HepG2 (cell line): ENCODE data around the gene CCDC102B. TPM values are rescaled to one million over a fixed set of nuclear protein-coding genes. Genes with fewer than 3 reads are reported as not detected.

Experiments used
- ATAC-seq: fragments of 200-7000 bp; cut with Tn5 transposase; 3 replicates; pipeline ENCODE4 v1.9.1; 2020; ENCODE audit warnings: mild to moderate bottlenecking, moderate library complexity
- BruUV-seq: library from RNA; stranded (reverse); fragments of 400-500 nt; replicated peaks from 2 replicates; lab custom pipeline; 2021; lab: Mats Ljungman, UMichigan
- CTCF ChIA-PET: fragments of 300-600 bp; formaldehyde crosslinking; extraction: SDS; loops from one replicate; lab custom pipeline; 2021; ENCODE audit warnings: low total read pairs, inconsistent platforms, low intra/inter-chr PET ratio; lab: Yijun Ruan, JAX
- POLR2A ChIA-PET: fragments of 350-600 bp; sonication (Branson Sonifier 250); formaldehyde crosslinking; loops from one replicate; lab custom pipeline; 2020; ENCODE audit warnings: antibody characterized with exemption, inconsistent platforms; lab: Yijun Ruan, JAX
- DNase-seq: peaks from one replicate; pipeline ENCODE4 v3.0.0-alpha.2; 2015; ENCODE audit warnings: low spot score
- FAIRE-seq: peaks from 3 replicates; lab custom pipeline; 2011; peaks lifted over from hg19 to GRCh38; lab: Jason Lieb, UNC
- H2AFZ ChIP-seq: one replicate; pipeline ENCODE4 v1.6.1; 2011; ENCODE audit warnings: low read length, inconsistent platforms
- H3K27ac ChIP-seq: fragments of 300-600 bp; 3 replicates; pipeline ENCODE4 v1.8.0; 2011; ENCODE audit warnings: mixed run types, mild to moderate bottlenecking, mixed read lengths, low read length, inconsistent platforms; ENCODE audit not compliant: insufficient read depth; ENCODE audit errors: extremely low read length
- H3K27me3 ChIP-seq, 2 experiments: fragments of 200-600 bp in 1 of 2; 2 replicates in 1 of 2; 3 replicates in 1 of 2; pipeline versions ENCODE4 v1.6.0 to v1.8.0; 2011; ENCODE audit warnings: low read length in 2 of 2, mild to moderate bottlenecking in 2 of 2, moderate library complexity in 2 of 2, inconsistent platforms in 1 of 2; ENCODE audit not compliant: insufficient read depth in 2 of 2, control insufficient read depth in 1 of 2
- H3K36me3 ChIP-seq, 2 experiments: fragments of 200-600 bp in 1 of 2; replicated peaks in 1 of 2; 2 replicates in 1 of 2; 3 replicates in 1 of 2; pipeline versions ENCODE4 v1.5.1 to v1.8.0; 2011; ENCODE audit warnings: low read length in 2 of 2, inconsistent platforms in 1 of 2; ENCODE audit not compliant: insufficient read depth in 2 of 2, control insufficient read depth in 1 of 2
- H3K4me1 ChIP-seq: 2 replicates; pipeline ENCODE4 v1.5.1; 2012; ENCODE audit warnings: low read length, inconsistent platforms; ENCODE audit not compliant: insufficient read depth
- H3K4me2 ChIP-seq: 2 replicates; pipeline ENCODE4 v1.6.0; 2011; ENCODE audit warnings: low read depth, low read length, inconsistent platforms
- H3K4me3 ChIP-seq, 3 experiments: fragments of 200-600 bp in 1 of 3; sonication (generic), shearing (Covaris generic) in 1 of 3; replicated peaks in 1 of 3; 2 replicates each; pipeline ENCODE4 v1.5.1; 2011 to 2016; ENCODE audit warnings: low read length in 3 of 3, inconsistent platforms in 2 of 3, low read depth in 2 of 3, mild to moderate bottlenecking in 2 of 3, control low read depth in 1 of 3, mixed read lengths in 1 of 3; ENCODE audit not compliant: insufficient read depth in 1 of 3
- H3K79me2 ChIP-seq: one replicate; pipeline ENCODE4 v1.6.1; 2011; ENCODE audit warnings: low read length, inconsistent platforms; ENCODE audit not compliant: insufficient read depth
- H3K9ac ChIP-seq: 2 replicates; pipeline ENCODE4 v1.6.0; 2011; ENCODE audit warnings: mild to moderate bottlenecking, low read depth, low read length, inconsistent platforms; ENCODE audit not compliant: insufficient read depth
- H3K9me3 ChIP-seq: 2 replicates; pipeline ENCODE4 v1.5.1; 2012; ENCODE audit warnings: mild to moderate bottlenecking, low read length
- H4K20me1 ChIP-seq: 2 replicates; pipeline ENCODE4 v1.6.0; 2011; ENCODE audit warnings: inconsistent platforms, mild to moderate bottlenecking, low read length, moderate library complexity; ENCODE audit not compliant: insufficient read depth
- AGO1 ChIP-seq: fragments of 200-400 bp; formaldehyde crosslinking; IDR thresholded peaks from 2 replicates; pipeline ENCODE4 v1.6.1; 2017; ENCODE audit warnings: mild to moderate bottlenecking, low read depth, low read length, moderate library complexity; ENCODE audit not compliant: poor library complexity, severe bottlenecking
- ARID2 ChIP-seq: sonication (generic); formaldehyde crosslinking; IDR thresholded peaks from 2 replicates; pipeline ENCODE4 v1.8.1; 2022; ENCODE audit warnings: mild to moderate bottlenecking, missing genetic modification reagents, borderline replicate concordance
- CBX1 ChIP-seq: IDR thresholded peaks from one replicate; pipeline ENCODE4 v1.6.1; 2016; ENCODE audit warnings: antibody characterized with exemption, low read depth
- CC2D1A ChIP-seq: sonication (generic); formaldehyde crosslinking; IDR thresholded peaks from 2 replicates; pipeline ENCODE4 v1.8.1; 2023; ENCODE audit warnings: mild to moderate bottlenecking, missing genetic modification reagents
- ELF4 ChIP-seq: sonication (generic); formaldehyde crosslinking; IDR thresholded peaks from 2 replicates; pipeline ENCODE4 v1.5.0; 2020; ENCODE audit warnings: missing genetic modification reagents, mild to moderate bottlenecking, moderate library complexity, borderline replicate concordance
- JARID2 ChIP-seq: sonication (generic); formaldehyde crosslinking; IDR thresholded peaks from 2 replicates; pipeline ENCODE4 v1.8.1; 2023; ENCODE audit warnings: missing genetic modification reagents, inconsistent platforms; ENCODE audit not compliant: insufficient replicate concordance
- MATR3 ChIP-seq: sonication (generic); formaldehyde crosslinking; IDR thresholded peaks from 2 replicates; pipeline ENCODE4 v1.4.0; 2020; ENCODE audit warnings: missing genetic modification reagents
- MLLT10 ChIP-seq: sonication (generic); formaldehyde crosslinking; IDR thresholded peaks from 2 replicates; pipeline ENCODE4 v1.4.0; 2020; ENCODE audit warnings: missing genetic modification reagents
- MZF1 ChIP-seq: sonication (generic); formaldehyde crosslinking; IDR thresholded peaks from 2 replicates; pipeline ENCODE4 v1.8.1; 2023; ENCODE audit warnings: mild to moderate bottlenecking, missing genetic modification reagents, borderline replicate concordance
- NPAS2 ChIP-seq: sonication (generic); formaldehyde crosslinking; IDR thresholded peaks from 2 replicates; pipeline ENCODE4 v1.8.0; 2022; ENCODE audit warnings: mild to moderate bottlenecking, missing genetic modification reagents, borderline replicate concordance
- PLRG1 ChIP-seq: fragments of 450-650 bp; conservative IDR thresholded peaks from 2 replicates; pipeline ENCODE4 v1.6.1; 2016
- RBAK ChIP-seq: sonication (generic); formaldehyde crosslinking; IDR thresholded peaks from 2 replicates; pipeline ENCODE4 v1.5.1; 2020; ENCODE audit warnings: mild to moderate bottlenecking, missing genetic modification reagents
- TBX2 ChIP-seq: sonication (generic); formaldehyde crosslinking; IDR thresholded peaks from 2 replicates; pipeline ENCODE4 v1.5.0; 2020; ENCODE audit warnings: missing genetic modification reagents, mild to moderate bottlenecking, borderline replicate concordance
- ZNF224 ChIP-seq: sonication (generic); formaldehyde crosslinking; IDR thresholded peaks from 2 replicates; pipeline ENCODE4 v1.5.0; 2020; ENCODE audit warnings: mild to moderate bottlenecking, missing genetic modification reagents
- ZNF451 ChIP-seq: sonication (generic); formaldehyde crosslinking; IDR thresholded peaks from 2 replicates; pipeline ENCODE4 v1.5.0; 2020; ENCODE audit warnings: mild to moderate bottlenecking, missing genetic modification reagents
- ZNF777 ChIP-seq: sonication (generic); formaldehyde crosslinking; IDR thresholded peaks from 2 replicates; pipeline ENCODE4 v1.4.0; 2020; ENCODE audit warnings: missing genetic modification reagents
- ZSCAN12 ChIP-seq: sonication (generic); formaldehyde crosslinking; IDR thresholded peaks from 2 replicates; pipeline ENCODE4 v1.9.0; 2021; ENCODE audit warnings: mild to moderate bottlenecking, missing genetic modification reagents
- WGBS: methylation state at CpG from one replicate; pipeline ENCODE4 v1.1.6; 2017; ENCODE audit warnings: low lambda C conversion rate; 5-methylcytosine and 5-hydroxymethylcytosine counted together
- in situ Hi-C: cut with HindIII; loops from 2 replicates; pipeline ENCODE4 v1.10.0; 2017; ENCODE audit warnings: low pct_unique_long_range_greater_than_20kb; ENCODE audit not compliant: extremely low pct_ligation_motif_present
- intact Hi-C: fragments of 100-400 bp; cut with micrococcal nuclease; formaldehyde crosslinking; loops from one replicate; pipeline ENCODE4 v1.10.0; 2022; ENCODE audit not compliant: unreplicated experiment
- polyA plus RNA-seq, 8 experiments: library from polyadenylated mRNA; depleted of rRNA in 3 of 8; stranded (reverse) in 7 of 8; unstranded in 1 of 8; fragments of >200 nt; fragmentation: Illumina TruSeq in 4 of 8; extraction: Trizol in 4 of 8; gene quantifications; 2 replicates each; pipeline versions ENCODE4 v1.2.1 to v1.2.3, GENCODE V29; 2011 to 2016; ENCODE audit warnings: low read depth in 4 of 8, missing spikeins in 1 of 8, mixed read lengths in 1 of 8; ENCODE audit not compliant: insufficient read depth in 1 of 8
- total RNA-seq, 5 experiments: library from RNA; depleted of rRNA; stranded (reverse); fragments of >200 nt; fragmentation: Illumina TruSeq; extraction: Trizol; gene quantifications; 2 replicates each; pipeline ENCODE4 v1.2.3, GENCODE V29; 2016; ENCODE audit warnings: low read depth in 1 of 5
- TF ChIP-seq, protein P1 (sequence below), 2 experiments: sonication (generic) in 1 of 2; formaldehyde crosslinking in 1 of 2; IDR thresholded peaks; 2 replicates each; pipeline versions ENCODE4 v1.4.0 to v1.6.1; 2016 to 2020; ENCODE audit warnings: borderline replicate concordance in 1 of 2, low read depth in 1 of 2, mild to moderate bottlenecking in 1 of 2, missing genetic modification reagents in 1 of 2
- TF ChIP-seq, protein P2 (sequence below): sonication (generic); formaldehyde crosslinking; IDR thresholded peaks from 2 replicates; pipeline ENCODE4 v1.4.0; 2020; ENCODE audit warnings: missing genetic modification reagents
- TF ChIP-seq, protein P3 (sequence below): sonication (generic); formaldehyde crosslinking; IDR thresholded peaks from 2 replicates; pipeline ENCODE4 v1.8.0; 2022; ENCODE audit warnings: mild to moderate bottlenecking, missing genetic modification reagents

CCDC102B gene
- total and polyA plus RNA-seq, 2 of the 13 experiments (the other 11 are each of a cell fraction or from before 2014, with no cell fraction given), result 2.3 to 3.7 TPM

- TF ChIP-seq, protein P1, sequence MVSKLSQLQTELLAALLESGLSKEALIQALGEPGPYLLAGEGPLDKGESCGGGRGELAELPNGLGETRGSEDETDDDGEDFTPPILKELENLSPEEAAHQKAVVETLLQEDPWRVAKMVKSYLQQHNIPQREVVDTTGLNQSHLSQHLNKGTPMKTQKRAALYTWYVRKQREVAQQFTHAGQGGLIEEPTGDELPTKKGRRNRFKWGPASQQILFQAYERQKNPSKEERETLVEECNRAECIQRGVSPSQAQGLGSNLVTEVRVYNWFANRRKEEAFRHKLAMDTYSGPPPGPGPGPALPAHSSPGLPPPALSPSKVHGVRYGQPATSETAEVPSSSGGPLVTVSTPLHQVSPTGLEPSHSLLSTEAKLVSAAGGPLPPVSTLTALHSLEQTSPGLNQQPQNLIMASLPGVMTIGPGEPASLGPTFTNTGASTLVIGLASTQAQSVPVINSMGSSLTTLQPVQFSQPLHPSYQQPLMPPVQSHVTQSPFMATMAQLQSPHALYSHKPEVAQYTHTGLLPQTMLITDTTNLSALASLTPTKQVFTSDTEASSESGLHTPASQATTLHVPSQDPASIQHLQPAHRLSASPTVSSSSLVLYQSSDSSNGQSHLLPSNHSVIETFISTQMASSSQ (IDR thresholded peaks at IDR 0.05; ENCODE audit: low read depth), result no peak
- TF ChIP-seq, protein P1 (CRISPR knock-in tag; IDR thresholded peaks at IDR 0.05; ENCODE audit: borderline replicate concordance), result no peak
- TF ChIP-seq PLRG1, result no peak
- no peak for TF ChIP-seq CC2D1A (CRISPR knock-in tag)
- no peak for TF ChIP-seq ELF4 (CRISPR knock-in tag)
- TF ChIP-seq NPAS2 (CRISPR knock-in tag), result no peak
- TF ChIP-seq, protein P2, sequence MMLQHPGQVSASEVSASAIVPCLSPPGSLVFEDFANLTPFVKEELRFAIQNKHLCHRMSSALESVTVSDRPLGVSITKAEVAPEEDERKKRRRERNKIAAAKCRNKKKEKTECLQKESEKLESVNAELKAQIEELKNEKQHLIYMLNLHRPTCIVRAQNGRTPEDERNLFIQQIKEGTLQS, result no peak
Measured at GRCh38 chr18:69032009-69032408, 234.1 kb downstream of the CCDC102B start (continued).

DNA sequence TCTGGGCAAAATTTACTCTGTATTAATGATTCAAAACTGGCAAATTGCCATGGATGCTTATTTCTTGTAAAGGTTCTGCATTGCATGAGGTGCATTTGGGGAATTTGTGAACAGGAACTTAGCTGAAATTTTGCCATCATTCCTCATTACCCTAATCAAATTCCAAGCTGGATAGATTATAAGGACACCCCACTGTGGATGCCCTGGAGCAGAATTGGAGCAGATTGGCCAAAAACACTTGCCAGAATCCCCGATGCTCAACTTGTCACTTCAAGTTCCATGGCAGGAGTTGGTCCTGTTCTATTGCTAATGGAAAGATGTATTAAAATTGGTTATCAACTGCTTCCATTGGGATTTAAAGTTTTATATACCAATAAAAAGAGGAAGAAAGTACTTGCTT lies 237.9 kb downstream of the CCDC102B start:
- ATAC-seq, result no peak
- POLR2A ChIA-PET, result no interaction called here
- BruUV-seq, result no TSS peak
- TF ChIP-seq ZNF451 (no peak), ZNF777 (CRISPR knock-in tag) (no peak), MZF1 (CRISPR knock-in tag) (no peak), ZNF224 (CRISPR knock-in tag) (no peak), TBX2 (CRISPR knock-in tag) (no peak), MLLT10 (no peak), ZSCAN12 (CRISPR knock-in tag) (no peak), AGO1 (no peak), RBAK (CRISPR knock-in tag) (no peak), ARID2 (CRISPR knock-in tag) (no peak), NPAS2 (CRISPR knock-in tag) (no peak), JARID2 (CRISPR knock-in tag) (no peak), CBX1 (no peak), MATR3 (CRISPR knock-in tag) (no peak)
- TF ChIP-seq, protein P3, sequence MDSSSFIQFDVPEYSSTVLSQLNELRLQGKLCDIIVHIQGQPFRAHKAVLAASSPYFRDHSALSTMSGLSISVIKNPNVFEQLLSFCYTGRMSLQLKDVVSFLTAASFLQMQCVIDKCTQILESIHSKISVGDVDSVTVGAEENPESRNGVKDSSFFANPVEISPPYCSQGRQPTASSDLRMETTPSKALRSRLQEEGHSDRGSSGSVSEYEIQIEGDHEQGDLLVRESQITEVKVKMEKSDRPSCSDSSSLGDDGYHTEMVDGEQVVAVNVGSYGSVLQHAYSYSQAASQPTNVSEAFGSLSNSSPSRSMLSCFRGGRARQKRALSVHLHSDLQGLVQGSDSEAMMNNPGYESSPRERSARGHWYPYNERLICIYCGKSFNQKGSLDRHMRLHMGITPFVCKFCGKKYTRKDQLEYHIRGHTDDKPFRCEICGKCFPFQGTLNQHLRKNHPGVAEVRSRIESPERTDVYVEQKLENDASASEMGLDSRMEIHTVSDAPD (CRISPR knock-in tag), result no peak

More for the DNA sequence above, 237.9 kb downstream of the CCDC102B start:
- Histone ChIP-seq H3K27me3 (no peaks in the 10 kb centered on the region), H2AFZ (no peak overlapping the region), H3K9ac (no peak overlapping the region), H3K4me1 (no peaks in the 10 kb centered on the region), H3K36me3 (no peaks in the 10 kb centered on the region), H4K20me1 (no peaks in the 10 kb centered on the region), H3K27ac (no peak overlapping the region), H3K79me2 (no peaks in the 10 kb centered on the region), H3K9me3 (no peaks in the 10 kb centered on the region), H3K4me2 (no peak overlapping the region), H3K4me3 (no peak overlapping the region)
- intact Hi-C loops (no loop called here), in situ Hi-C loops (no loop called here)
- 0% methylated on average over 1 of the region's 1 CpG for WGBS
- FAIRE-seq, result no peak
- CTCF ChIA-PET, result no interaction called here
- no peak for DNase-seq
